Fibroblast of lung (primary cell): ENCODE results near the gene RPS16.

Source experiments
- EZH2 ChIP-seq: IDR thresholded peaks from 2 replicates; pipeline ENCODE4 v1.5.1; 2012; ENCODE audit warnings: low read length, control low read depth, mild to moderate bottlenecking; ENCODE audit errors: missing control alignments
- TF ChIP-seq, protein P1 (sequence below), 2 donors: IDR thresholded peaks in 1 of 2; conservative IDR thresholded peaks in 1 of 2; 1 replicate in 1 of 2; 2 replicates in 1 of 2; pipeline ENCODE4 v1.5.1; 2011 to 2012; ENCODE audit warnings: low read length in 2 of 2, control low read depth in 1 of 2, inconsistent platforms in 1 of 2, low read depth in 1 of 2, mild to moderate bottlenecking in 1 of 2

DNA sequence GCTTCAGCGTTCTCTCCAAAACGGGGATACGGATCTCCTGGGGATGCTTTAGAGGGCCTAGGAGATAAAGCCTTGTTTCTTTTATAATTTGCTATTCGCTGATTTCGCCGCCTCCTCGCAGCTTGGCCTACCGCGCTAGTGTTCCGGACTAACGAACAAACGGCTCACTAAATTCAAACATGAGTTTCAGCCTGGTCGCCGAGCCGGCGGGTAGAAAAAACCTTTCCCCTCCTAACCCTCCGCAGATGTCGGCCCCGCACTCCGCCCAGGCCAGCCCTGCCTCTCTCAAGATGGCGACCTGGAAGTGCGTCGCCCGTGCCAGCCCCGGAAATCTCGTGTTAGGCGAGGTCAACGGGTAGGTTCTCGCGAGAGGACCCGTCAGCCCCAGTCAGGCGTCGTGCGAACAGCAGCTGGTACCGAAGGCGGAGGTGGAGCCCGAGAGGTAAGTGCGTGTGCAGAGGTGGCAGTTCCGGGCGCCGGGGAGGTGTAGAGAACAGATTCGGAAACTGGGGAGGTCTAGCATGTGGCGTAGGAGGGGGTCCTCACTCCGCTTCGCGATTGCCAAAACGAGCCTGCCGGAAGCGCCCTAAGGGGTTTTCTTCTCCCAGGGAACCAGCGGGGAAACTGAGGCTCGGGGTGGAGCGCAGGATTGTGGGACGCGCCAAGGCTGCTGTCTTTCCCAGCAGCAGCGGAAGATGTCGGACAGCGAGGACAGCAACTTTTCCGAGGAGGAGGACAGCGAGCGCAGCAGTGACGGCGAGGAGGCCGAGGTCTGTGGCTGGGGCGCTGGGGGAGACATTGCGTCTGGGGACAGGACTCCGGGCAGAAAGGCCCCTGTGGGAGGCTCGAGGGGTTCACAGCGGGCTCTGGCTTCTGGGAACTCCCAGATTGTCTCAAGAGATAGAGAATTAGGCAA, 9.7 kb upstream of the RPS16 start, which contains the start of gene SUPT5H:
- TF ChIP-seq, protein P1, sequence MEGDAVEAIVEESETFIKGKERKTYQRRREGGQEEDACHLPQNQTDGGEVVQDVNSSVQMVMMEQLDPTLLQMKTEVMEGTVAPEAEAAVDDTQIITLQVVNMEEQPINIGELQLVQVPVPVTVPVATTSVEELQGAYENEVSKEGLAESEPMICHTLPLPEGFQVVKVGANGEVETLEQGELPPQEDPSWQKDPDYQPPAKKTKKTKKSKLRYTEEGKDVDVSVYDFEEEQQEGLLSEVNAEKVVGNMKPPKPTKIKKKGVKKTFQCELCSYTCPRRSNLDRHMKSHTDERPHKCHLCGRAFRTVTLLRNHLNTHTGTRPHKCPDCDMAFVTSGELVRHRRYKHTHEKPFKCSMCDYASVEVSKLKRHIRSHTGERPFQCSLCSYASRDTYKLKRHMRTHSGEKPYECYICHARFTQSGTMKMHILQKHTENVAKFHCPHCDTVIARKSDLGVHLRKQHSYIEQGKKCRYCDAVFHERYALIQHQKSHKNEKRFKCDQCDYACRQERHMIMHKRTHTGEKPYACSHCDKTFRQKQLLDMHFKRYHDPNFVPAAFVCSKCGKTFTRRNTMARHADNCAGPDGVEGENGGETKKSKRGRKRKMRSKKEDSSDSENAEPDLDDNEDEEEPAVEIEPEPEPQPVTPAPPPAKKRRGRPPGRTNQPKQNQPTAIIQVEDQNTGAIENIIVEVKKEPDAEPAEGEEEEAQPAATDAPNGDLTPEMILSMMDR (conservative IDR thresholded peaks at IDR 0.05 in 1 of 2, IDR thresholded peaks at IDR 0.05 in 1 of 2; ENCODE audit: low read depth in 1 of 2, low read length in 2 of 2) = no peak
- TF ChIP-seq EZH2 = no peak
